Eye (tissue), 1 donor: Measurements from ENCODE around the gene DRD2.

ENCODE experiments used
- DNase-seq: peaks from one replicate; pipeline ENCODE4 v3.0.0-alpha.2; 2015

Gene DRD2

GRCh38 chr11:113397212-113397611 lies 78.0 kb downstream of the DRD2 start:
- no peak for DNase-seq

DNA sequence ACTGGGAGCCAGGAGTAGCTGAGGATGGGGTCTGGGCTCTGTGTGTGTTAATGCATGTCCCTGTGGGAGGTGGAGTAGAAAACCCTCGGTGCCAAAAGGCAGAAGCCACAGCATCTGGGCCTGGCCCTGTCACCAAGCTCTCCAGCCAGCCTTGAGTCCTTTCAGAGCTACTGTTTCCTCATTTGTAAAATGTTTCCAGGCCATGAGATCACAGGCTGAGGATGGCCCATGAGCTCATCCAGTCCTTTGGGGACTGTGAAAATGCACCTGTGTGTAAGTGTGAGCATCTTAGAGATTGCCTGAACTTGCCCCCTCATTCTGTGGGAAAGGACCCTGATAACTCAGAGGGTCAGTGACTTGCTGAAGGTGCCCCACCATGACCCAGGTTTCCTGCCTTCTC lies 78.5 kb downstream of the DRD2 start:
- DNase-seq = no peak

GRCh38 chr11:113395782-113396336 lies 79.3 kb downstream of the DRD2 start:
- no peak for DNase-seq

DNA sequence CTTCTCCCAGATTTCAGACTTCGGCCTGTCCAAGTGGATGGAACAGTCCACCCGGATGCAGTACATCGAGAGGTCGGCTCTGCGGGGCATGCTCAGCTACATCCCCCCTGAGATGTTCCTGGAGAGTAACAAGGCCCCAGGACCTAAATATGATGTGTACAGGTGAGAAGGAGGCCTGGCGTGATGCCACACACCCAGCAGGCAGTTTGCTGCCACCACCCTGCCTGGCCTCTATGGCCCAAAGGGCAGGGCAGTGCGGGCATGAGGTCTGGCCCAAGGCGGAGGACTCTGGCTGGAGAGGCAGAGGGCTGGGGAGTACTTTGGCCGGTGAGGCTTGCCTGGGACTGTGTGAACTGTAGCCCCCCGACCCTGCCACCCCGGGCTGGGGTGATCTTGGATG lies 80.3 kb downstream of the DRD2 start:
- DNase-seq = no peak

- no peak for DNase-seq
These were observed 81.7 kb downstream of the DRD2 start for GRCh38 chr11:113393501-113393985.

- DNase-seq = no peak
These were observed 82.8 kb downstream of the DRD2 start for GRCh38 chr11:113392236-113392921.

DNA sequence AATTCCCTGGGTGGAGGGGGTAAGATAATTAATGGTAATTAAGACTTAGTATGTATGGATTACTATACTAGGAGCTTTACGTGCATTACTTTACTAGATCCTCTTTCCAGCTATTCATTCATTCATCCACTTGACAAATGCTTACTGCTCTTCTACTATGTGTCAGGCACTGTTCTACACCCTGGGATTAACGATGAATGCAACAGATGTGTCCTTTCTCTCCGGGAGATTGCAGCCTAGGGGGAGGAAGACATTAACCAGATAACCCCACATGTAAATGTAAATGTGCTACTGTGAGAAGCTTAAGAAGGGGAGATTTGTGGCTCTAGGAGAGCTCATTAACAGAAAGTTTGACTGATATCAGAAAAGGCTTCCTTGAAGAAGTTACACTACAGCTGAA lies 85.9 kb downstream of the DRD2 start:
- DNase-seq = no peak

GRCh38 chr11:113387605-113388211 lies 87.5 kb downstream of the DRD2 start, which contains the start of gene ANKK1:
TSS of gene ANKK1 (plus strand) at chr11:113387779. CDS start at chr11:113387885, 106 bp downstream.
- peak; percentile 54 for DNase-seq

DNA sequence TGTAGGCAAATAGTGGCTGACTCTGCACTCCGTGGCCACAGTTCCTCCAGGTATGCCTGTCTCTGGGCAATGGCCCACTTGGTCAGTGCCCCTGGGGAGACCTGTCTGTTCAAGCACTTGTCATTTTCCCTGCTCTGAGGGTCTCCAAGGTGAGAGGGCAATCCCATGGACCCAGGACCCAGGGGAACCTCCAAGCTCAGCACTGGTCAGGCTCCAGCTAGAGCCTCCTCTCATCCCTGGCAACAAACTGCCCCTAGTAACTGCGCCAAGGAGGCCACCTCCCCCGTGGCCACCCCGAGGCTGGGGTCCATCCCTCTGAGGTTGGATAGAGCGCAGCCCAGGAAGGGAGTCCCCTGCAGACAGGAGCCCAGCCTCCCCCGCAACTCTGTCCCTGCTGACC lies 88.3 kb downstream of the DRD2 start:
- DNase-seq = no peak

DNA sequence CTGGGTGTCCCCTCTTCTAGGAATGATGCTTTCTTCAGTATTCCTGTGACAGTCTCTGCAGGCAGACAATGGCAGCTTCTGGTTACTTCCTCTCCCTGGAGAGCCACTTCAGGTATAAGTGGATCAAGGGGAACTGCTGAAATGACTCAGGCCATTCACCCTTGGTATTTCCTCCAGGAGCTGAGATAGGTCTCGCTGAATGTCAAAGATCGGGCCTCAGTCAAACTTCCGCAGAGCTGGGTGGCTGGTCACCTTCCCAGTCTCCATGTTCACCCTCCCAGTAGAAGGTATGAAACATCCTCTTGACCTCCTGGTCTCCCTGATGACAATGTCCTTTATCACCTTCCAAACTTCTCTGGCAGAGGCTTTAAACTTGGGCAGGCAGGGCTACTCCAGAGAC lies 89.4 kb downstream of the DRD2 start:
- DNase-seq = no peak

DNA sequence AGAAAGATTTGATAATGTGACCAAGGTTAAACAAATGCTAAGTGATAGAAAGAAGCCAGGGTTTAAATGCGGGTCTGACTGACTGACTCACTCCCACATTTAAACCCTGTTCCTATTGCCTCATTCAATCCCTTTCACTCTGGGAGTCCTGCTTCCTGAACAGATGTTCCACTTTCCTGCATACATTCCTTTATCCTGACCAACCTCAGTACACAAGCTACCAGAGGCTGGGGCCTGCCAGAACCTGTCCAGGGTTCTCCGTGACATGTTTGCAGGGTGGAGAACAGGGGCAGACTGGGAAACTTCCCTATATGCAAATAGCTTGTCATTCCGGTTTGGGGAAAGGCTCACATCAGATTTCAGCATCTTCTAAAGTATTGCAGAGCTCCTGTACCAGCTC lies 90.6 kb downstream of the DRD2 start:
- peak; percentile 47 for DNase-seq

- DNase-seq = no peak
These were observed 93.1 kb downstream of the DRD2 start for GRCh38 chr11:113382121-113382520.

- DNase-seq = no peak
These were observed 96.5 kb downstream of the DRD2 start for GRCh38 chr11:113378692-113379091.

DNA sequence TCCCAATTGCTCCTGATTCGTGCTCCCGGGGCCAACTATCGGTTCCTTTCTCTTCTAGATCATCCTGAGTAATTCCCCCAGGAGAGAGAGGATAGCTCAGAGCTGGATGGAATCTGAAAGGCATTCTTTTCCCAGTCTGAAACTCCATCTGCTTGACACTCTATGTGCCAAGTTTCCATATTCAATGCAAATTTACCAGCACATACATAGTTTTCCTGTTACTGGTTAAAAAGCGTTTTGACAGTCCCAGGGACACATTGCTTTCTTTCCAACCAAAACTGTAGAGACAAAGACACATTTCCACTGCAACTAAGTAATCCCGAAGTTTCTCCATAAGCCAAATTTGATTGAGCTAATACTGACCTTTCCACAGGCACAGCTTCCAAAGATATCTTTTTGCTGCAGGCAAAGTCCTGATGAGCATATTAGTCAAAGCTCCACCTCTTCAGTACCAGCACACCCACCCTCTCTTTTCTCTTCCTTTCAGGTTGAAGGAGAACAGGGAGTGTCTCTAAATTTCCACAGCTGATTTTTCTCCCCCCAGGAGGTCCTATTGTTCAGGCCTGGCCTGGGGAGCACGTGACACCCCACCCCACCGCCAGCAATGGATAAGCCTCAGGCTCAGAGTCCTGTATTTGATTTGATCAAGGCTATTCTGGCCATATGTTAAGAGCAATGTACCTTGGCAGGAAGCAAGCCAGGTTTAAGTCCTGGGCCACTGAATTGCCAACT lies 97.4 kb downstream of the DRD2 start:
- no peak for DNase-seq

GRCh38 chr11:113376156-113376555 lies 99.0 kb downstream of the DRD2 start:
- DNase-seq = no peak

DNA sequence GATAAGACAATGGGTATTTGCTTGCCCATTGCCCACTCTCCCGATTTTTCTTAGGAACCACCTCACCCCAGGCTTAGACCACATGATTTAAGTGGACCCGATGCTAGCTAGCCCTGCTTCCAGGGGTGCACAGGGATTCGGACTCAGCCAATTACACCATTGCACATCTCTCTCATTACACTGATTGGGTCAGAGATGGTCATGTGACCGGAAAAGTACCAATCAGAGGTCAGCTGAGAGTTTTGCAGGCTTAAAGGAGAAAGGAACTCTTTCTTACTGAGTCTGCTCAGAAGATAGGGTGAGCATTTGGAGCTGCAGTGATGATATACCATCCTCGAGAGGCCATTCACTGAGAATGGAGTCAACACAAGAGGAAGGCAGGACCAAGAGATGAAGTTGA lies 99.8 kb downstream of the DRD2 start:
- DNase-seq = no peak

DNA sequence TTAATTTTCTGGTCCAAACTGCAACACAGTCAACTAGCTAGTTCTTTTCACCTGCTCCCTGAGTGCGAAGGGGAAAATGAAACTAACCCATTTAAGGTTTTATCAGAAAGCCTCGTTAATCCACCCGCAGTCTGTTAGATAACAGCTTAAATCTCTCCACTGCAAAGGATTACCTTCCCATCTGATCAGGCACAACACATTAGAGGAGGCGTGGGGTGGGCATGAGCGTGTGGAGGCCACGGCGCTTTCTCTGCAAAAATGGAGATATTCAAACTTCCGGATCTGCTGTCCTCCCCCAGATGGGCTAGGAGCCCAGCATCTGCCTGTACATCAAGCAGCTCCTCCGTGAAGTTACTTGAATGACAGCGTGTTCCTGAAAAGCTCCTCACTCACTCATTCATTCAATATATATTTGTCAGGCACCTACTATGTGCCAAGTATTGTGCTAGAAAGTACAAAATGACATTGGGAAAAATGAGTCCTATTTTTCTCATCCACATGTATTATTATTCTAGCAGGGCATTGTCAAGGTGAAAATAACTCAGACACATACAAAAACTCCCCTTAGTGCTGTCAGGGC lies 101.1 kb downstream of the DRD2 start:
- no peak for DNase-seq

DNA sequence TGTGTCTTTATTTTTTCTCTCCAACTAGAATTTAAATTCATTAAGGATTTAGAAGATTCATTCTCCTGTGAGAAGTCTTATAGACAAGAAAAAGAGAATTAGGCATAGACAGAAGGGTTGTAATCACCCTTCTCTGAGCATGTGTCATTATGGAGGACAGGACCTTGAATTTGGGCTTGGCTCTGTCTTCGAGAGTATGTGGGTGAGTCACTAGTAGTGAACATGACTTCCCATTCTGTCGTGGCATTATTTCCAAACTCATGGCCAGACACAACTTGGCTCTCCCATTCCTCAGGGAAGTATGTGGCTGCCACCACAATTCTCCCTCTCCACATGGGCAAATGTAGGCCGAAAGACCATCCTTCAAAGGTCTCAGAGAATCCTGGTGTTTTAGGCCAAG lies 101.9 kb downstream of the DRD2 start:
- no peak for DNase-seq

DNA sequence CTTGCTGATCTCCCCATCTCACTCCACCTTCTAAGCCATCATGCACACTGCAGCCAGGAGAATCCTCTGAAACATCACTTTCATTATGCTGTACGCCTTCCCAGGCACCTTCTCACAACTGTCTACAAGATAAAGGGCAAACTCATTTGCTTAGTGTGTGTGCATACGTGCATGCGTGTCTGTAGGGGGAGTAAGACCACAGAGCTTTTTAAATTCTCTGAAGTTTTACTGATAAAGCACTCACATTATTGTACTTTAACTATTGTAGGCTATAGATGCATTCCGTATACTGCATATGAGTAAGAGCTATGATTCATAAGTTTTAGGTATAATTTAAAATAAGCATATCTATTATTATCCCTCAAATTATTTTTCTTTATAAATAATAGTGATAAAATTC lies 102.9 kb downstream of the DRD2 start:
- no peak for DNase-seq

GRCh38 chr11:113370634-113371033 lies 104.6 kb downstream of the DRD2 start:
- no peak for DNase-seq

DNA sequence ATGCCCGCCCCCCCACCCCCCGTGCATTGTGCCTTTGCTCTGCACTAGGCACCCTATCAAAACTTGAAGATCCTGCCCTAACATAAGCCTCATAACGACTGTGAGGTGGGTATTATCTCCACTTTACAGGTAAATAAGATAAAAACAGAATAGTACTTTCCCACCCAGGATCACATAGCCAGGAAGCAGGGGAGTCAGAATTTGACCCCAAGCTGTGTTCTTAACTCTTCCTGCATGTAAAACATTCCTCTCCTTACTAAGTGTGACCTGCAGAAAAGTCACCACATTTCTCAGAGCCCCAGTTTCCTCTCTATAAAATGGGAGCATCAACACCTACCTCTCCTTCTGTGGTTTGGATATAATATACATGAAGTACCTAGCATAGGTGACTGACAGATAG lies 105.8 kb downstream of the DRD2 start:
- no peak for DNase-seq

DNA sequence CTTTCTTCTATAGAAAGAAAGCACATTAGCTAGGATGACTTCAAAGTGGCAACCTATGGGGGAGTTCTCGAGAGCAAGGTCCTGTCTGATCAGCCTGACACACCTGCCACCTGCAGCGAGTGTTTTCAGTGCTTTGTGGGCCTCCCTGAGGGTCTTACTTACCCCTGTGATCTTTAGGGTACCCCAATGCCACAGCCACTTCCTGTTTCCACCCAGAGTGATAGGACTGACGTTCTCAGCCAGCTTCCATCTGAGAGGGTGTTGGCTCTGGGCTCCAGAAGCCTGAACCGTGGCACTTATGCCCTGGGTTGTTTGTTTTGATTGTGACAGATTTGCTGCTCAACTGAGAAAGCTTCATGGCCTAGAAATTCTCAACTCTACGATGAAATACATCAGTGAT lies 109.3 kb downstream of the DRD2 start:
- DNase-seq = no peak

DNA sequence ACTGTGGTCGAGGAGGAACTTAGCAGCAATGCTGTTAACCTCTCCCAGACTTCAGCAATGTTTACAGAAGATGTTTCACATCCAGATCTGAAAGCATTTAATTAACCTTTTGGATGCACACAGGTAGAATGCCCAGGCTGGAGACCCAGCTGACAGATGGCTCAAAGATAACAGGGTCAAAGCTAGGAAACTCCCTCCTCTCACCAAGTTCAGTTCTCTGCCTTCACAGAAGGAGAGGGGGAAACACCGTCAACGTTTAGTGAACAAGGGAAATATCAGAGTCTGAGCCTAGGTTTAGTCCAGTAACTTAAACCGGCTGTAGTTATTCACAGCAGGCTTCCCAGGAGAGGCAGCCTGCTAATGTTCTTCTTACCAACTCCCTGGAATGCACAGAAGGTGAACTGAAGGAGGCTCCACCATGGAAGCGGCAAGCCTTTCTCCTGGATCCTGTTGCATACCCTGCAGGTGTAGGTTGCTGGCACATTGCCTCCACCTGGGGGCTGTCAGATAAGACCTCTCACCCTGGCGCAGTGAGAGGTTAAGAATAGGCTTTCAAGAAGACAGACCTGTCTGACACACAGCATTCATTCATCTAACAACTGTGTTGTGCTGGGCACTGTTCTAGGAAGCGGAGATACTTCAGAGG lies 111.1 kb downstream of the DRD2 start:
- no peak for DNase-seq
